Activated CD4-positive, alpha-beta T cell treated with anti-CD3 and anti-CD28 coated beads, Interleukin-2, amount 50 U/mL, for 24 hours (primary cell): ENCODE measurements around the gene NFYB.
"Not testable (repeated sequence)": the region's sequence is repeated elsewhere in the genome, so short reads cannot be mapped to it uniquely, and the experiment has no call there.

Source experiments
- DNase-seq, 2 donors: peaks; one replicate each; pipeline ENCODE4 v3.0.0-alpha.2; 2020; ENCODE audit warnings: low read depth in 1 of 2, low spot score in 1 of 2

NFYB gene

GRCh38 chr12:104163028-104163427 lies 25.0 kb upstream of the NFYB start:
- DNase-seq = not testable (repeated sequence)

- DNase-seq = no peak
These were observed 17.9 kb upstream of the NFYB start for GRCh38 chr12:104155711-104156555.

- no peak for DNase-seq
These were observed 16.8 kb upstream of the NFYB start for GRCh38 chr12:104154806-104155205.

GRCh38 chr12:104154286-104154685 lies 16.3 kb upstream of the NFYB start:
- no peak for DNase-seq

- DNase-seq = no peak
These were observed 14.8 kb upstream of the NFYB start for GRCh38 chr12:104152685-104153241.

- no peak for DNase-seq
These were observed 12.4 kb upstream of the NFYB start for GRCh38 chr12:104150416-104150815.

- DNase-seq = no peak
These were observed 9.3 kb upstream of the NFYB start for GRCh38 chr12:104147346-104147745.

- DNase-seq = no peak
These were observed 5.9 kb upstream of the NFYB start for GRCh38 chr12:104143918-104144317.

- DNase-seq = no peak
These were observed 5.0 kb upstream of the NFYB start for GRCh38 chr12:104143002-104143401.

GRCh38 chr12:104142543-104142942 lies 4.5 kb upstream of the NFYB start:
- no peak for DNase-seq

GRCh38 chr12:104138797-104139152 lies 765 bp upstream of the NFYB start:
- DNase-seq = no peak

GRCh38 chr12:104137001-104137901 lies 759 bp downstream of the NFYB start:
- DNase-seq = peak; percentile 34 to 37

- DNase-seq = no peak
These were observed 1.4 kb downstream of the NFYB start for GRCh38 chr12:104136577-104136976.

GRCh38 chr12:104134882-104135281 lies 3.1 kb downstream of the NFYB start:
- no peak for DNase-seq

- no peak for DNase-seq
These were observed 4.1 kb downstream of the NFYB start for GRCh38 chr12:104133866-104134265.

GRCh38 chr12:104133321-104133720 lies 4.7 kb downstream of the NFYB start:
- no peak for DNase-seq

- no peak for DNase-seq
These were observed 5.6 kb downstream of the NFYB start for GRCh38 chr12:104132351-104132956.

- no peak for DNase-seq
These were observed 6.4 kb downstream of the NFYB start for GRCh38 chr12:104131609-104132008.

GRCh38 chr12:104130760-104131159 lies 7.2 kb downstream of the NFYB start:
- no peak for DNase-seq

GRCh38 chr12:104126548-104126947 lies 11.5 kb downstream of the NFYB start:
- DNase-seq = no peak

- DNase-seq = no peak
These were observed 15.7 kb downstream of the NFYB start for GRCh38 chr12:104122298-104122697.
